Stimulated activated CD8-positive, alpha-beta memory T cell treated with anti-CD3 and anti-CD28 coated beads, Interleukin-4, amount 100 ng/mL, for 24 hours (primary cell): ENCODE results near the gene ARL4D.
A peak's percentile ranks its signal among the peaks of the same experiment; 100 is the strongest.
"Not testable (repeated sequence)": the region's sequence is repeated elsewhere in the genome, so short reads cannot be mapped to it uniquely, and the experiment has no call there.

Source experiments
- DNase-seq: peaks from one replicate; pipeline ENCODE4 v3.0.0-alpha.2; 2020; ENCODE audit warnings: low read depth

ARL4D gene

DNA sequence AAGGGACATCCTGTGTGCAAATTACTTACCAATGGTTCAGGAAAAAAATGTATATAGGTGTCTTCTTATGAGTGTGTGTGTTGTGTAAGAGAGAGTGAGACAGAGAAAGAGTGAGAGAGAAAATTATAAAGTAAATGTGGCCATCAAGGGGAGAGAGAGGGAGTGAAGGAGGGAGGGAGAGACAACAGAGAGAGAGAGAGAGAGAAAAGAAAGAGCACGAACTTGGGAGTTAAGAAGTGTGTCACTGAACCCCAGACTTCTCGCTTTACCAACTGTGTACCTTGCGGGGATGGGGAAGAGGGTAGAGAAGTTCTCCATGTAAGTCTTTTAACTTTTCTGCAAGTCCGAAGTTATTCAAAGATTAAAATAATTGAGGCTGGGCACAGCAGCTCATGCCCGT lies 28.8 kb upstream of the ARL4D start:
- no peak for DNase-seq

DNA sequence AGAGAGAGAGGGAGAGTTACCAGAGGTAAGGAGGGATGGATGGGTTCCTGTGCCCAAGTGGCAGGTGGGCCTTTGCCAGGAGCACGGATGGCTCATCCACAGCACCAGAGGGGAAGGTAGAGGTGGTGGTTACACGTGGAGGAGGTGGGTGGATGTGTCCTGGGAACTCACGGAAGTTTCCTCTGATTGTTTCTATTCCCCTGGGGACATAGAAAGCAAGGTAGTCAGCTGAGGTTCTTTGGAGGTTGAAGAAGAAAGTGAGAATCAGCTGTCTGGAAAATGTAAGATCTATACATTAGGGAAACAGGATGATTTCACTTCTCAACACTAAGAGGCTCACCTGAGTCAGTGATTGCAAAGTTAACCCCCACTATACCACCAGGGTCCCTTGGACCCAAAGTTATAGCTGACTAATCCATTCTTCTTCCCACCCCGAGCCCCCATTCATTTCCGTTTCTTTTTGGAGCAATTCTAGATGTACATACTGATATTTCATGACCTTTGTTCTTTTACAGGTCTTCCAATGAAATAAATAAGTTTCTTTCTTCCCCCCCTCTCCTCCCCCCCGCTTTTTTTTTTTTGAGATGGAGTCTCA lies 27.5 kb upstream of the ARL4D start:
- no peak for DNase-seq

DNA sequence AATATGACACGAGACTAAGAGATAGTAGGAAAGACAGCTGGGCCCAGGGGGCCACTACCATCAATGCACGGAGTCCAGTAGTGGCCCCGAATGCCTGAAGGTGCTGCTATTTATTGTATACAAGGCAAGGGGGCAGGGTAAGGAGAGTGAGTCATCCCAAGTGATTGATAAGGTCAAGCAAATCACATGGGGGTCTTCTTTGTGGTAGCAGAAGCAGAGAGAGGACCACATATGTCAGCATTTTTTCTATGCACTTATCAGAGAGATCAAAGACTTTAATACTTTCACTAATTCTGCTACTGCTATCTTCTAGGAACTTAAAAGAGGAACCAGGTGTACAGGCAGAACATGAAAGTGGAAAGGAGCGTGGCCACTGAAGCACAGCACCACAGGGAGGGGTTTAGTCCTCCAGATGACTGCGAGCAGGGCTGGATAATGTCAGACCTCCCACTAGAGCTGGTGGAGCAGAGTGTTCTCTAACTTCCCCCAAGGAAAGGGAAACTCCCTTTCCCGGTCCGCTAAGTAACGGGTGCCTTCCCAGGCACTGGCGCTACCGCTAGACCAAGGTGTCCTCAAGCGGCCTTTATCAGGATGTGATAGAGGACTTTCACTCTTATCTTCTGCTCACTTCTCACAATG lies 26.4 kb upstream of the ARL4D start:
- DNase-seq, result no peak

DNA sequence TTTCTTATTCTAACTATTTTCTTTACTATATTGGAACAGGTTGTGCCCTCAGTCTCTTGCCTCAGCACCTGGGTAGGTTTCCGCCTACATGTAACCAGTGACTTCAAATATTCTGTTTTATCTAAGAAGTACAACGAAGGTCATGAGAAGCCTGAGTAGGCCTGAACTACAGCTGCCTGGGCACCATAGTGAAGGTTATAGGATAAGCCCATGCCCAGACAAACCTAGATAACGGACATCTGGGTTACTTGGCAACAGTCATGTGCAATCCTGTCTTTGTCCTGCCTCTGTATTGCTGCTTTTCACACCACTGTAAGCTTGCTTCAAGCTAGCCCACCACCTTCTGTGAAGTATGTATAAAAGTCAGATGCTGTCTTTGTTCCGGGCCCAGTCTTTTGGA lies 25.4 kb upstream of the ARL4D start:
- no peak for DNase-seq

DNA sequence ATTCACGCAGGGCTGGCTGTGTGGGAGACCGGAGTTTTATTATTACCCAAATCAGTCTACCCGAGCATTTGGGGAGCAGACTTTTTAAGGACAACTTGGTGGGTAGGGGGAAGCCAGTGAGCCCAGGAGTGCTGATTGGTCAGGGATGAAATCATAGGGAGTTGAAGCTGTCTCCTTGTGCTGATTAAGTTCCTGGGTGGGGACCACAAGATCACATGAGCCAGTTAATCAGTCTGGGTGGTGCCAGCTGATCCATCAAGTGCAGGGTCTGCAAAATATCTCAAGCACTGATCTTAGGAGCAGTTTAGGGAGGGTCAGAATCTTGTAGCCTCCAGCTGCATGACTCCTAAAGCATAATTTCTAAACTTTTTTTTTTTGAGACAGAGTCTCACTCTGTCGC lies 22.9 kb upstream of the ARL4D start:
- DNase-seq, result not testable (repeated sequence)

DNA sequence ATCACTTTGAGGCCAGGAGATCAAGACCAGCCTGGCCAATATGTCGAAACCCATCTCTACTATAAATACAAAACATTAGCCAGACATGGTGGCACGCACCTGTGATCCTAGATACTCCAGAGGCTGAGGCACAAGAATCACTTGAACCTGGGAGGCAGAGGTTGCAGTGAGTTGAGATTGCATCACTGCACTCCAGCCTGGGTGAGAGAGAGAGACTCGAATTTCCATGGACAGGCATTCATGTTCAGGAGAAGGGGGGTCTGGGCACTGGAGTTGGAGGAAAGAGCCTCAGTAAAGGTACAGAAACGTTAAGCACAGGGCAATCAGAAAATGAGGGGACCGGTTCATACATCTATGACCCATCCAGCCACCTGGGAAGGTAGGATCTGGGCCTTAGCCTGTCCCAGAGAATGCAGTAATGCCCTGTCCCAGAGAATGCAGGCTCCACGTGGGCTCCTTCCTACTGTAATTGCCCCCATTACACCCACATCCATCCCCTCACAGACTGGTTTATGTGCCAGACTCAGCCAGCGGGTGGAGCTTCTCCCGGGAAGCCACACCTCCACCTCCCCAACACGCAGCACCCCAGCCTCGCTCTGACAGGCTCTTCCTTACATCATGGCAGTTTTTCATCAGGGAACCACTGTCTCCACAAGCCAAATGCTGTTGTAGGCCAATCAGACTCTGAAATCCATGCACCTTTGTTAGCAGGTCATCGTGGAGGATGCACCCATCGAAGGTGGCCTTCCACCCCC lies 21.6 kb upstream of the ARL4D start:
- no peak for DNase-seq

DNA sequence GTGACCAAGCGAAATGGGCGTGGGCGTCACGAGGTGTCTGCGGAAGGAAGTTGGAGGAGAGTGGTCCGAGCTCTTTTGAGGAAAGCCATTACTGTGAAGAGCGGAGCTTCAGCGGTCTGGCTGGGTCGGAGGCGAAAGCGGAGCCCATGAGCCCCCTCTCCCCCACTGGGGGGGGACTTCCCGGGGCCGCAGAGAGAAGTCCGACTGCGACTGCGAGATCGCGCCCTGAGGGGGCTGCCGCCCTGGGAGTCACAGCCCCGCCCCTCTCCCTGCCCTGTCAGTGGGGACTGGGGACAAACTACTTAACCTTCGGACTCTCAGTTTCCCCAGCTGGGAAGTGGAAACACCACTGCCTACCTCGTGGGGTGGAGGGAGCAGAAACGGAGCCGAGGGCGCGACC lies 20.0 kb upstream of the ARL4D start:
- no peak for DNase-seq

DNA sequence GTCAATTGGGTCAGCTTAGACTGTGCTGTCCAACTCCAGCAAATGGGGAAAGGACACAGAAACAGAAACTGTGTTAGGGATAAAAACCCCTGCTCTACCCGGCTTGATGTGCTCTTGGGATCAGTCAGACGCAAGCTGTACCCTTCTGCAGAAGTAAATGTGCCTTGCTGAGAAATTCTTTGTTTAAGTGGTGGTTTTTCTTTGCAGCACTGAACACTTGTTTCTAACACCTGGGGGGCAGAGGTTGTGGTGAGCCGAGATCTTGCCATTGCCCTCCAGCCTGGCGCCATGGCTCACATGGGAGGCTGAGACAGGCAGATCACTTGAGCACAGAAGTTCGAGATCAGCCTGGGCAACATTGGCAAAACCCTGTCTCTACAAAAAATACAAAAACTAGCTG lies 18.5 kb upstream of the ARL4D start:
- DNase-seq, result no peak

DNA sequence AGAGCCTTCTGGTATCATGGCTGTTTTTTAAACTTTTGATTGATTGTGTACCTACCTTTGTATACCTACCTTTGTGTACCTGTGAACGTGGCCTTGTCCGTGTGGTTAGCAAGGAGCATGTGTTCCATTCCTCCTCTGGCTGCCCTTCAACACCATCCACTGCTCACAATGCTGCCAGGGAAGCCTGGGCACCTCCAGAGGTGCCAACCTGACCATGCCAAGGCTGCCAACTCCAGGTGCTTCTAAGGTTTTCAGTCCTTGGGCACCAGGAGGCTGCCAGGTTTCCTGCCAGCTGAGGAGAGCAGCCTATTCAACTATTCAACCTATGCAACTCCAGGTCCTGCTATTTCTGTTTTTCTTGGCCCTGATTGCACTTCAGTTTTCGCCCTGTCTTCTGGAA lies 17.6 kb upstream of the ARL4D start:
- DNase-seq, result no peak

DNA sequence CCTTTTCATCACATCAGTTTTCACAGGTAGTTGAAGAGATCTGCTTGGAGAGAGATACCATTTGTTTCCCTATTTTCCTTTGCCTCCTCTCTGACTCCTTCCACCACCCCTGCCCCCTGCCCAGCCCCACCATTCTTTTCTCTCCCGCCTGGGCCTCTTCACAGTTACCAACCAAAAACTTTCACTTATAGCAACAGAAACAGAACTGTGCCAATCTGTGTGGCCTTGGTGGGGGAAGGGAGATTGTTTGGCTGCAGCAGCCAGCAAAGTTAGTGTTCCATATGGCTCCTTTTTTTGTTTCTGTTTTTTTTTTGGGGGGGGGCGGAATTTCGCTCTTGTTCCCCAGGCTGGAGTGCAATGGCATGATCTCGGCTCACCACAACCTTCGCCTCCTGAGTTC lies 17.2 kb upstream of the ARL4D start:
- DNase-seq, result no peak

DNA sequence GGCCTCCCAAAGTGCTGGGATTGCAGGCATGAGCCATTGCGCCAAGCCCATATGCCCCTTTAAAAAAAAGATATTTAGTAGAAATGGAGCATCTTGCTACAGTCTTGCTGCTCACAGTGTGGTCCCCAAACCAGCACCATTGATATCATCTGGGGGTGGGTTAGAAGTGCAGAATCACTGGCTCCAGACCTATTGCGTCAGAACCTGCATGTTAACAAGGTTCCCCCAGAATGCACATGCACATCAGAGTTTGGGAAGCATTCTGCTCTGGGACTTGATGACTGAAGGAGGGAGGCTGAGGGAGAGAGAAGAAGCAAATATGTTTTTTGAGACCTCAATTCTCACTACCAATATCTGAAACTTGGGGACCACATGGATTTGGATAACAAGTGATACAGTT lies 16.0 kb upstream of the ARL4D start:
- no peak for DNase-seq

DNA sequence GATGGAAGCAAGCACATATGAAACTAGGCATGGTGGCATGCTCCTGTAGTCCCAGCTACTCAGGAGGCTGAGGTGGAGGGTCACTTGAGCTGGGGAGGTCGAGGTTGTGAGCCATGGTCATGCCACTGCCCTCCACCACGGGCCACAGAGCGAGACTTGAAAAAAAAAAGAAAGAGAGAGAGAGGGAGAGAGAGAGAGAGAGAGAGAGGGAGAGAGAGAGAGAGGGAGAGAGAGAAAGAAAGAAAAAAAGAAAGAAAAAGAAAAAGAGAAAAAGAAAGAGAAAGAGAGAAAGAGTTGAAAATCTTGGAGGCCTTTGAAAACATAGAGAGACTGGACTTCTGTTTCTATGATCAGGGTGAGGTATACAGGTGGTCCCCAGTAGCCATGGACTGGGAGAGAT lies 15.4 kb upstream of the ARL4D start:
- no peak for DNase-seq

DNA sequence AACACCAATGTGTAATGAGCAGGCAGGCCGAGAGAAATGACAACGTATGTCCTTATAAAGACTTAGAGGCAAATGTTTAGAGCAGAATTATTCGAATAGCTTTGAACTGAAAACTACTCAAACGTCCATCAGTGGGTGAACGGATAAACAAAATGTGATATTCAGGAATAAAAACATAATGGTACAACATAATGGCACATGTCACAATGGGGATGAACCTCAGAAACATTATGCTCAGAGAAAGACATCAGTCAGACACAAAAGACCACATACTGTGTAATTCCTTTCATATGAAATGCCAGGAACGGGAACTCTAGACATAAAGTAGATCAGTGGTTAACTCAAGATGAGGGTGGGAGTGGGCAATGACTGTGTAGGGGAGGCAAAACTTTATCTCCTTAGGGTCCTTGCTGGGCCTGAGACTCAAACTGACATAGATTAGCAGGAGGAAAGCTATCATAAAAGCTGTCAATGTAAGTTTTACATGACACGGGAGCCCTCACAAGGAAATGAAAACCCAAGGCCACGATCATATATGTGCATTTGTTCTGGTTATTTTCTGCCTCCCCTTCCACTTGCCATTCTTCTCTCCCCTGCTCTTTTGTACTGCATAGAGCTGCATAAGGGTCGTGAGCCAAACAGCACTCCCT lies 14.8 kb upstream of the ARL4D start:
- DNase-seq, result no peak

DNA sequence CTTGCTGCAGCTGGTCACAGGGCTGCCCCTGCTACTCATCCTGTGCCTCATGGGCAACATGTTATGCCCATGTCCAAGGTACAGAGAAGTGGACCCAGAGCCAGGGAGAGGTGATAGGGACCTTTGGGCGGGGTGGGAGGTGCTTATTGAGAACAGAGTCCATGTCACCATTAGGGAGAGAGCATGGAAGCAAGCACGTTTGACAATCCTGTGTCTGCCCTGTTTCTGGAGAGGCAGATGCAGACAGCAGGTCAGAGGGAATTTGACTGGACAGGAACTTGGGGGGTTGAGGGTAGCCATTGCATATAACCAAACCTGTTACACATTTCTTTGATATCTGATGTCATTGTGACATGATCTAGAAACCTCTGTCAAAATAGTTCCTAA lies 14.3 kb upstream of the ARL4D start:
- no peak for DNase-seq

DNA sequence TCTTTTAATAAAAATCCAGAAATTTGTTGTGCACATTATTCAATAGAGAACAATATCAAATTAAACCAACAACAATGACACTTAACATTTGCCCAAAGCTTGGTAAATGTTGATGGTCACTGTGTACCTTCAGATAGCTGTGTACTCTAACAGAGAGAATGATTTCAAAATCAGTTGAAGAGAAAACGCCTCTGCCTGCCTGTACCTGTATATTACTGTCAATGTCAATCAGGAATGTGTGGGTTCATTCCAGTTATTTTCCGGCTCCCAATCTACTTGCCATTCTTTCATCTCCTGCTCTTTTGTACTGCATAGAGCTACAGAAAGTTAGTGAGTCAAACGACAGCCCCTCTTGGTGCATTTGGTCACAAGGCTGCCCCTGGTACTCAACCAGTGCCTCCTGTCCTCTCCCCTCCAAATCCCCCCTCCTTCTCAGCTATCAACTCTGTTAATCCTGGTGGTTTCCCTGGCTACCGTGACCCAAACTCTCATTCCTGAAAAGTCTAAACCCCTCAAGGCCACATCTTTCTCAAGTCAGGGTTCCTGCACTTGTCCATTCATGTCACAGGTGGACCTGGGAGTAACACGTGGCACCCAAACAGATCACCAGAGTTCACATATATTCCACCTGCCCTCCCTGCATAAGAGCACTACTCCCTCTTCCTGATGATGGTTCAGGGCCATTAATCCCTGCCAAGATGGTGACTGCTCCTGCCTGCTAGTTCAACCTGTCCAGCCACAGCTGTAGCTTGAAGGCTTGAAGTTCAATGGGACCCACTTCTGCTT lies 13.6 kb upstream of the ARL4D start:
- no peak for DNase-seq

DNA sequence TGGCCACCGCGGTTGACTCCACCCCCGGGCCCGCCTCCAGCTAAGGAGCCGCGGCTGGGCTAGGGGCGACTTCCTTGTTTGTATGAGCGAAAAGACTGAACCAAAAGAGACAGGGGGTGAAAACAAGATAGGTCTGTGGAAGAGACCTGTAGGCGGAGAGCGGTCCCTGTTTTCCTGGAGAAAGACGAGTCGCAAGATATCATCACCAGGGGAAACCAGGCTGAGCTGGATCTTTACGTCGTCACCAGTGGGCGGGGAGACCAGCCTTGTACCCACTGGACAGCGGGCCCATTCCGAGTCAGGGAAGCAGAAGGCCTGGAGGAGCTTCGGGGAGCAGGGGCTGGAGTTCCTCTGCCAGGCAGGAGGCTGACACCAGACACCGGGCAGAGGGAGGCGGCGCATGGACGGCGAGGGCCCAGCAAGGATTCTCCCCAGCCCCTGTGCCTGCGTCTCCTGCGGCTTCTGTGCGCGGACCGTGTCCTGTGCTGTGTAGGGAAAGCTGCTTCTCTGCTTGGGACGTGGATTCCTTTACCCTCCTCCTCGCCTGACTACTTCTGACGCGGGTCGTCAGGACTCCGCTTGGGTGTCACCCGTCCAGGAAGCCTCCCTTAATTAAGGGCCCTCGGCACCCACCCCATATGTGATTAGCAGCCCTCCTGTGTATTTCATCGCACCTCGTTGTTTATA lies 10.3 kb upstream of the ARL4D start:
- DNase-seq, result peak; percentile 80

DNA sequence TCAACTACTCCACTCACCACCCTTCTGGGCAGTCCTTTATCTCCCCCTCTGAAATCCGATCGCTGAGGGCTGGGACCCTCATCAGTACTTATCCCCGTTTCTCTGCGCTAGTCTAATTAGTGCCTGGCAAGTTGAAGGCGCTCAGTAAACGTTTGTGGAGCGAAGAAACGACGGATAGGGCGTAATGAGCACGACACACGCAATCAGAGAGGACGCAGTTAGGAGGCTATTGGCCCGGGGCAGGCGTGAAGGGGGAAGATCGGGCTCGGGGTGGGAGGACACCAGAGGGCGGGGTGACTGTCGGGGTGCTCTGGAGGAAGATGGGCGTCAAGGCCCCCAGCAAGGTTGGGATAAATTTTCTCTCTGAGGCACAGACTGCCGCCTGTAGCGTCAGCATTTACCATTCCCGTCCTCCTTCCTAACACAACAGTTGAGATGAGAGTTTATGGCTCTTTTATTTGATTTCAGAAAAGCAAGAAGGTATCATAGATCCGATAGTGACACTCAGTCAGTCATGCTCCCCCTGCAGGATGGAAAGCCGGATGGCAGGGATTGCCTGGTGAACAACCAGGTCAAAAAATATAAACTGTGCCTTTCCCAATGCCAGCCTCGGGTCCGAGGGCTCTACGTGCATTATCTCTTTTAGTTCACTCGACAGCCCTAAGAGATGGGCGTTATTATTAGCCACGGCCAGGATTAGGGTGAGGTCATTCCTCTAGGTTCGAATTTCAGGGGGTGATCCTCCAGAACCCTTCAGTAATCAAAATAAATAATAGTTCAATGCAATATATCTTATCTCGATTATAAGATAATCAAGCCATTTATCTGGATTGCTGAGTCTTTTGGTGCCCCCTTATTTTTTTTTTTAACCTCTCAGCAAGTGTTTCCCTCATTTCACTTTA lies 9.5 kb upstream of the ARL4D start:
- DNase-seq, result peak; percentile 67

DNA sequence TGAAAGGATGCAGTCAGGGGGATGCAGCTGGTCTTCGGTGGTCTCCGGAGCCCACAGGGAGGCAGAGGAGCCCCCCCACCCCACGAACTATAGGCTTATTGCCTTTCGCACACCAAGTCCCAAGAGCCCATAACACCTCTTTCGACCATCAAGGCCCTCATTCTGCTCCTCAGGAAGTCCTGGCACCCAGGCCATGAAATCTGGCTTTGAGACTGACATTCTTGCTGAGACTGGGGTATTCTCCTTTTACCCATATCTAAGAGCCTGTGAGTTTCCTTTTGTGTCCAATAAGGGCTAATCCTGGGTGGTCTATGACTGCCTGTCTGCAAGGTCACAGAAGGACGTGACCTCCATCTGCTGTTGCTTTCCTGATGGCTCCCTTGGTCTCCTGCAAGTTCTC lies 6.4 kb upstream of the ARL4D start:
- DNase-seq, result no peak

DNA sequence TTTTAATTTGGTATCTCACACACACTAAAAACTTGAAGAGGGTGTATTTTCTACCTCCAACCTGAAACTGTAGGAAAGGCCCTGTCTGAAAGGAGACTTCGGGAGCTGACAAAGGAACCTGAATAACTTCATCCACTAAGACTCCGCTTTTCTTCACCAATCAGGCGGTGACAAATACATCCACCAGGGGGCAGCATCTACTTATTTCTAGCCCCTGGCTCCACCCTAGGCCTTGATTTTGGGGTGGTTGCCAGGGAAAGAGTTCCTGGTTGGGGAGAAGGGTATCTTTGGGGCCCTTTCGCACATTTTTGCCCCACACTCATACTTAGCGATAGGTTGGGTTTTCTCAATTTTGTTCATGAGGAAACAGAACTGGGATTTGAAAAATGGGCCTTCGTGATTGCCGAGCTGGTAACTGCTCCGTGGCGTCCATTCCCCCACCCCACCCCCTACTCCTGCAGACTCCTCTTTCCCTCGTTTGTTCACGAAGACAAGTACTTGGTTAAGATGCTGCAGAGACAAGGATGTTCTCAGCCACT lies 4.8 kb upstream of the ARL4D start:
- peak; percentile 77 for DNase-seq

DNA sequence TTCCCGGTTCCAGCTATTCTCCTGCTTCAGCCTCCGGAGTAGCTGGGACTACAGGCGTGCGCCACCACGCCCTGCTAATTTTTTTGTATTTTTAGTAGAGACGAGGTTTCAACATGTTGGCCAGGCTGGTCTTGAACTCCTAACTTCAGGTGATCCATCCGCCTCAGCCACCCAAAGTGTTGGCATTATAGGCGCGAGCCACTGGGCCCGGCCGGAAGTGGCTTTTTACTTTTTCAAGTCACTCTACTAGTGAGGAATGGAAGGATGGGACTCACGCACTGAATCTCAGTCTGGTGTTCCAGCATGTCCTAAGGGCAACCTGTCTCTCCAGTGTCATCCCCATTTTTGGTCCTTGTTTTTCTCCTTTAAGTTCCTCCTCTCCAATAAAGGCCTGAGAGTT lies 4.1 kb upstream of the ARL4D start:
- not testable (repeated sequence) for DNase-seq
